ENCODE measurements around the gene PEAK3.
"Not testable (repeated sequence)": the region's sequence is repeated elsewhere in the genome, so short reads cannot be mapped to it uniquely, and the experiment has no call there.

Gene PEAK3

DNA sequence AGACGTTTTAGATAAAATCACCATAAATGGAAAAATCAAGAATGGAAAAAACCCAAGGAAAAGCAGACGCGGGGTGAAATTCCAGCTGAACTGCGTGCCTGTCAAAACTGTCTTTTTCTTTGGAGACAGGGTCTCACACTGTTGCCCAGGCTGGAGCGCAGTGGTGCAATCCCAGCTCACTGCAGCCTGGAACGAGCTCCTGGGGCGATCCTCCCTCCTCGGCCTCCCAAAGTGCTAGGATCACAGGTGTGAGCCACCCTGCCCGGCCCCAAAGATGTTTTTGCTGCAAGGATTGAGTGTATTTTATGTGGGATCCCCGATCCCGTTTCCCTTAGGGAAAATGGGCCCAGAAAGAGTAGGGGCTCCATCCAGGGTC is 875 bp upstream of the PEAK3 start:
- Histone ChIP-seq H3K27me3 (ENCODE audit: insufficient read depth, low read length, poor library complexity) (peaks cover 1% of the 10 kb centered on the region), H4K8ac (ENCODE audit: low read depth, low read length) (no peak overlapping the region), H3K79me1 (ENCODE audit: low read length) (no peaks in the 10 kb centered on the region), H3K4me1 (ENCODE audit: control insufficient read depth, low read depth, low read length) (no peaks in the 10 kb centered on the region), H3K9ac (ENCODE audit: low read length) (no peak overlapping the region), H3K79me2 (ENCODE audit: control insufficient read depth, insufficient read depth, low read length) (no peaks in the 10 kb centered on the region), H3K18ac (ENCODE audit: low read length) (no peak overlapping the region), H3K36me3 (ENCODE audit: control insufficient read depth, insufficient read depth, low read length) (no peaks in the 10 kb centered on the region), H2BK15ac (replicated peaks; ENCODE audit: low read depth) (no peak overlapping the region), H3K4me3 (ENCODE audit: low read length) (no peak overlapping the region), H3K56ac (ENCODE audit: low read length) (no peak overlapping the region), H4K5ac (ENCODE audit: low read length) (no peak overlapping the region), H2BK120ac (ENCODE audit: low read depth, low read length) (no peak overlapping the region), H2BK5ac (ENCODE audit: low read length) (no peak overlapping the region), H3K23ac (ENCODE audit: low read length) (no peak overlapping the region), H3K4ac (ENCODE audit: low read depth, low read length) (no peak overlapping the region), H3K27ac (ENCODE audit: low read depth, low read length) (no peak overlapping the region), H2AK5ac (ENCODE audit: low read length) (no peak overlapping the region), H3K4me2 (ENCODE audit: low read length) (no peak overlapping the region)
- WGBS (ENCODE audit: extremely low coverage, insufficient coverage, low lambda C conversion rate) = no CpG with 5 or more reads among the region's 11 CpGs
- no peak for DNase-seq

DNA sequence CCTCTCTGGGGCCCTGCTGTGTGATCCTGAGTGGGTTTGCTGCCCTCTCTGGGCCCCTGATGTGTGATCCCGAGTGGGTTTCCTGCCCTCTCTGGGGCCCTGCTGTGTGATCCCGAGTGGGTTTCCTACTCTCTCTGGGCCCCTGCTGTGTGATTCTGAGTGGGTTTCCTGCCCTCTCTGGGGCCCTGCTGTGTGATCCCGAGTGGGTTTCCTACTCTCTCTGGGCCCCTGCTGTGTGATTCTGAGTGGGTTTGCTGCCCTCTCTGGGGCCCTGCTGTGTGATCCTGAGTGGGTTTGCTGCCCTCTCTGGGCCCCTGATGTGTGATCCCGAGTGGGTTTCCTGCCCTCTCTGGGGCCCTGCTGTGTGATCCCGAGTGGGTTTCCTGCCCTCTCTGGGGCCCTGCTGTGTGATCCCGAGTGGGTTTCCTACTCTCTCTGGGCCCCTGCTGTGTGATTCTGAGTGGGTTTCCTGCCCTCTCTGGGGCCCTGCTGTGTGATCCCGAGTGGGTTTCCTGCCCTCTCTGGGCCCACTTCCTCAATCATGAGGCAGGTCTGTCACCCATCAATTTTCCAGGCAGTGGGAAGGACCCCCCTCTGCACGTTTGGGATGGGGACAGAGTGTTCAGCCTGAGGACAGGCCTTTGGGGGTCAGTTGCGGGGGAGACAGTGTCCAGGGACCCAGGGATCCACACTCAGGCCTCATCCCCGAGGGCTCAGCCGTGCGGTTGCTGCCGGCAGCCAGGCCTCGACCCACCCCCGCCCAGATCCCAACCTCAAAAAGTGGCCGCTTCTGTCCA is 512 bp downstream of the PEAK3 start:
- not testable (repeated sequence) for H3K79me1 ChIP-seq (ENCODE audit: low read length); H3K79me2 ChIP-seq (ENCODE audit: control insufficient read depth, insufficient read depth, low read length); H2BK120ac ChIP-seq (ENCODE audit: low read depth, low read length); DNase-seq; H3K36me3 ChIP-seq (ENCODE audit: control insufficient read depth, insufficient read depth, low read length); H3K4me1 ChIP-seq (ENCODE audit: control insufficient read depth, low read depth, low read length); H3K27ac ChIP-seq (ENCODE audit: low read depth, low read length); H3K18ac ChIP-seq (ENCODE audit: low read length); H4K5ac ChIP-seq (ENCODE audit: low read length); H2AK5ac ChIP-seq (ENCODE audit: low read length); H3K4me3 ChIP-seq (ENCODE audit: low read length); H2BK15ac ChIP-seq (replicated peaks; ENCODE audit: low read depth); H3K27me3 ChIP-seq (ENCODE audit: insufficient read depth, low read length, poor library complexity); H2BK5ac ChIP-seq (ENCODE audit: low read length); H4K8ac ChIP-seq (ENCODE audit: low read depth, low read length); H3K4ac ChIP-seq (ENCODE audit: low read depth, low read length); H3K23ac ChIP-seq (ENCODE audit: low read length)
- Histone ChIP-seq H3K4me2 (ENCODE audit: low read length) (peak overlapping the region; percentile 48), H3K56ac (ENCODE audit: low read length) (peak overlapping the region; percentile 67), H3K9ac (ENCODE audit: low read length) (peak overlapping the region; percentile 51)
- WGBS (ENCODE audit: extremely low coverage, insufficient coverage, low lambda C conversion rate) = no CpG with 5 or more reads among the region's 16 CpGs

DNA sequence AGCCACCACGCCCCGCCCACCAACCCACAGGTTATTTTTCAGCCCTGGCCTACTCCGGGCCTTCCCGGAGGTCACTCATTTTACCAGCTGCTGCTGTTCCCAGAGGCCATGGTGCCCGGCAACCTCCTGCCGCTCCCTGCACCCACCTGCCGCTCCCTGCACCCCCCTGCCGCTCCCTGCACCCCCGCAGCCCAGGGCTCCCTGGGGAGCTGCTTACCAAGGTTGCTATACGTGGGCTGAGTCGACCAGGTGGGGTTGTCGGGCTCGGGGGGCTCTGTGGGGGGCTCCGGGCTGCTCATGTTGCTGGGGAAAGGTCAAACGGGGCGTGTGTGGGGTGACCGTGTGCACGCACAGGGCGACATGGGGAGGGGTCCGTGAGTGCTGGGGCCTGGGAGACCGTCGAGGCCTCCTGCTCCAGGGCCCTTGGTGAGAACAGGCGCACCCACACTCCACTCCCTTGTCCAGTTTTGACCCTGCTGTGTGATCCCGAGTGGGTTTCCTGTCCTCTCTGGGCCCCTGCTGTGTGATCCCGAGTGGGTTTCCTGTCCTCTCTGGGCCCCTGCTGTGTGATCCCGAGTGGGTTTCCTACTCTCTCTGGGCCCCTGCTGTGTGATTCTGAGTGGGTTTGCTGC is 1.2 kb downstream of the PEAK3 start:
- Histone ChIP-seq H3K4me1 (ENCODE audit: control insufficient read depth, low read depth, low read length) (no peaks in the 10 kb centered on the region), H4K8ac (ENCODE audit: low read depth, low read length) (no peak overlapping the region), H2BK15ac (replicated peaks; ENCODE audit: low read depth) (no peak overlapping the region), H3K79me1 (ENCODE audit: low read length) (no peaks in the 10 kb centered on the region), H2AK5ac (ENCODE audit: low read length) (no peak overlapping the region), H3K27me3 (ENCODE audit: insufficient read depth, low read length, poor library complexity) (no peaks in the 10 kb centered on the region), H3K27ac (ENCODE audit: low read depth, low read length) (no peak overlapping the region), H3K79me2 (ENCODE audit: control insufficient read depth, insufficient read depth, low read length) (no peaks in the 10 kb centered on the region), H2BK120ac (ENCODE audit: low read depth, low read length) (no peak overlapping the region), H3K18ac (ENCODE audit: low read length) (no peak overlapping the region), H3K23ac (ENCODE audit: low read length) (no peak overlapping the region), H3K56ac (ENCODE audit: low read length) (no peak overlapping the region), H3K4ac (ENCODE audit: low read depth, low read length) (no peak overlapping the region), H4K5ac (ENCODE audit: low read length) (no peak overlapping the region), H3K9ac (ENCODE audit: low read length) (no peak overlapping the region), H2BK5ac (ENCODE audit: low read length) (no peak overlapping the region), H3K4me2 (ENCODE audit: low read length) (no peak overlapping the region), H3K4me3 (ENCODE audit: low read length) (no peak overlapping the region), H3K36me3 (ENCODE audit: control insufficient read depth, insufficient read depth, low read length) (no peaks in the 10 kb centered on the region)
- no peak for DNase-seq
- WGBS (ENCODE audit: extremely low coverage, insufficient coverage, low lambda C conversion rate) = no CpG with 5 or more reads among the region's 26 CpGs

DNA sequence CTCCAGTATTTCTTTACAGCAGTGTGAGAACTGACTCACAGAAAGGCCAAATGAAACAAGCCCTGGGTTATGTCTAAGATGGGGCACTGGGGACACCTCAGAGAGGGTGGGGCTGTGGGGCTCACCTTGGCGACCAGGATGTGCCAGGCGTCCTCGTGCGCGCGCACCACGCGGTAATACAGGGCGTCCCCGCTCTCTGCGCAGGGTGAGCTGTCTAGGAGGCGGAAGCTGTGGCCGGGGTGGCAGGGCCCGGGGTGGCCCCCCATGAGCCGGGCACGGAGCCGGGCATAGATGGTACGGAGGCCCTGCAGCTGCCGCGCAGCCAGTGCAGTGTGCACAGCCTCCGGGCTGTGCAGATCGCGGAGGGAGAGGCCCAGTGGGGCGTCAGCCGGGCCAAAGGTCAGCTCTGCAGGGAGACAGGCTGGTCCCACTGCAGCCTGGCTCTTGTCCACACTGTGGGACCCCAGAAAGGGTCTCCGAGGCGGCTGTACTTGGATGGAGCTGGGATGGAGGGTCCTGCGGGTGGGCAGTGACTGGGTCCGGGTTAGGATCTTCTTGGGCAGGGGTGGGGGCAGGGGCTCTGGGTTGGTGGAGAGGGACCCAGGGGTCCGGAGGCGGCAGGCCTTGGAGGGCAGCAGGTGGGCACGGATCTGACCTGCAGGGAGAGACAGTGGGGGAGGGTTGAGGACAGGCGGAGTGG is 3.4 kb downstream of the PEAK3 start:
- H3K4me1 ChIP-seq (ENCODE audit: control insufficient read depth, low read depth, low read length) = no peaks in the 10 kb centered on the region
- no peak overlapping the region for H3K27ac ChIP-seq (ENCODE audit: low read depth, low read length)
- H4K8ac ChIP-seq (ENCODE audit: low read depth, low read length) = no peak overlapping the region
- no peak overlapping the region for H3K4me3 ChIP-seq (ENCODE audit: low read length)
- no peaks in the 10 kb centered on the region for H3K36me3 ChIP-seq (ENCODE audit: control insufficient read depth, insufficient read depth, low read length)
- WGBS (ENCODE audit: extremely low coverage, insufficient coverage, low lambda C conversion rate) = no CpG with 5 or more reads among the region's 33 CpGs
- no peak overlapping the region for H4K5ac ChIP-seq (ENCODE audit: low read length)
- H3K79me1 ChIP-seq (ENCODE audit: low read length) = peaks cover 6% of the 10 kb centered on the region
- H3K79me2 ChIP-seq (ENCODE audit: control insufficient read depth, insufficient read depth, low read length) = peaks cover 5% of the 10 kb centered on the region
- H3K23ac ChIP-seq (ENCODE audit: low read length) = no peak overlapping the region
- H2AK5ac ChIP-seq (ENCODE audit: low read length) = no peak overlapping the region
- DNase-seq = no peak
- no peak overlapping the region for H2BK5ac ChIP-seq (ENCODE audit: low read length)
- H3K9ac ChIP-seq (ENCODE audit: low read length) = no peak overlapping the region
- no peak overlapping the region for H3K18ac ChIP-seq (ENCODE audit: low read length)
- H3K4me2 ChIP-seq (ENCODE audit: low read length) = no peak overlapping the region
- no peak overlapping the region for H2BK15ac ChIP-seq (replicated peaks; ENCODE audit: low read depth)
- no peaks in the 10 kb centered on the region for H3K27me3 ChIP-seq (ENCODE audit: insufficient read depth, low read length, poor library complexity)
- no peak overlapping the region for H3K56ac ChIP-seq (ENCODE audit: low read length)
- H3K4ac ChIP-seq (ENCODE audit: low read depth, low read length) = no peak overlapping the region
- H2BK120ac ChIP-seq (ENCODE audit: low read depth, low read length) = no peak overlapping the region

DNA sequence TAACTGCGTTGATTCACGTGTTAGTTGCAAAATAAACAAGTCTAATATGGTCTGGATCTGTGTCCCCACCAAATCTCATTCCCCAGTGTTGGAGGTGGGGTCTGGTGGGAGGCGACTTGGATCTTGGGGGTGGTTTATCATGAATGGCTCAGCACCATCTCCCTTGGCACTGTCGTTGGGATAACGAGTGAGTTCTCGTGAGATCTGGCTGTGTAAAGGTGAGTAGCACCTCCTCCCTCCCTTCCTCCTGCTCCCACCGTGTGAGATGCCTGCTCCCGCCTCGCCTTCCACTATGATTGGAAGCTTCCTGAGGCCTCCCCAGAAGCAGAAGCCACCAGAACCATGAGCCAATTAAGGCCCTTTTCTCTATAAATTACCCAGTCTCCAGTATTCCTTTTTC is 4.8 kb downstream of the PEAK3 start:
- Histone ChIP-seq H3K4me2 (ENCODE audit: low read length) (no peak overlapping the region), H3K36me3 (ENCODE audit: control insufficient read depth, insufficient read depth, low read length) (peaks cover 3% of the 10 kb centered on the region)
- WGBS (ENCODE audit: extremely low coverage, insufficient coverage, low lambda C conversion rate) = no CpG with 5 or more reads among the region's 9 CpGs

More for the DNA sequence above, 4.8 kb downstream of the PEAK3 start:
- no peak overlapping the region for H2BK120ac ChIP-seq (ENCODE audit: low read depth, low read length)
- no peaks in the 10 kb centered on the region for H3K4me1 ChIP-seq (ENCODE audit: control insufficient read depth, low read depth, low read length)
- no peak overlapping the region for H3K27ac ChIP-seq (ENCODE audit: low read depth, low read length)
- DNase-seq = no peak
- no peak overlapping the region for H3K4me3 ChIP-seq (ENCODE audit: low read length)
- H3K18ac ChIP-seq (ENCODE audit: low read length) = no peak overlapping the region
- H4K5ac ChIP-seq (ENCODE audit: low read length) = no peak overlapping the region
- H3K27me3 ChIP-seq (ENCODE audit: insufficient read depth, low read length, poor library complexity) = no peaks in the 10 kb centered on the region
- H2BK5ac ChIP-seq (ENCODE audit: low read length) = no peak overlapping the region
- H3K9ac ChIP-seq (ENCODE audit: low read length) = no peak overlapping the region
- H2AK5ac ChIP-seq (ENCODE audit: low read length) = no peak overlapping the region
- no peak overlapping the region for H3K4ac ChIP-seq (ENCODE audit: low read depth, low read length)
- peaks cover 11% of the 10 kb centered on the region for H3K79me2 ChIP-seq (ENCODE audit: control insufficient read depth, insufficient read depth, low read length)
- peaks cover 7% of the 10 kb centered on the region for H3K79me1 ChIP-seq (ENCODE audit: low read length)
- no peak overlapping the region for H2BK15ac ChIP-seq (replicated peaks; ENCODE audit: low read depth)
- H3K56ac ChIP-seq (ENCODE audit: low read length) = no peak overlapping the region
- H3K23ac ChIP-seq (ENCODE audit: low read length) = no peak overlapping the region
- no peak overlapping the region for H4K8ac ChIP-seq (ENCODE audit: low read depth, low read length)

Data from mesendoderm (in vitro differentiated cells).